ENCODE measurements around the gene ONECUT1.

GRCh38 chr15:52806284-52806655 lies 16.1 kb upstream of the ONECUT1 start:
- TF ChIP-seq CTCF (conservative IDR thresholded peaks at IDR 0.05) (no peak), EZH2 (IDR thresholded peaks at IDR 0.05; ENCODE audit: low read depth) (no peak)
